ENCODE data around the gene HBG1.

DNA sequence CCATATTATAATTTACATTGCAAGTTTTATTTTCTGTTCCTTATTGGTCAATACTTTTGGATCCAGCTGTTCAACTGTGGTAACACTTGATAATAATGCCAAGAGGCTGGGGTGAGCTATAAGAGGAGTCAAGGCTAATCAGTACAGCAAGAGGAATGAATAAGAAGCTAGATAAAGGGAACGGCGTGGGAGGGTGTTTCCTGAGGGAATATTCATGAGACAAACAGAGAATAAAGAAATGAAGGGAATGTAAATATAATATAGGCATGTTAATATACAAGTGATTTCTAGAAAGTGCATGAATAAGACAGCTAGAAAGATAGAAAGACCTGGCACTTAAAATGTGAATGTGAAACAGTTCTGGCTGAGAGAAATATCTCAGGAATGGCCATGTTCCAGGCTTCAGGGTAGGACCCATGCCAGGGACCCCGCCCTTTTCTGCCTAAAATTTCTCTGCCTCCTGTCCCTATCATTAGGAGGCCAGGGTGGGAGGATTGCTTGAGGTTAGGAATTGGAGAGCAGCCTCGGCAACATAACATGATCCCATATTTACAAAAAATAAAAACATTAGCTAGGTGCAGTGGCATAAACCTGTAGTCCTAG is 48.2 kb upstream of the HBG1 start:
- no peak for TF ChIP-seq SP1 (IDR thresholded peaks at IDR 0.05)
- no peak for TF ChIP-seq SUZ12 (IDR thresholded peaks at IDR 0.05)
- no peak for TF ChIP-seq FOXA1 (IDR thresholded peaks at IDR 0.05)
- TF ChIP-seq LEF1 (IDR thresholded peaks at IDR 0.05; ENCODE audit: borderline replicate concordance) = no peak
- TF ChIP-seq BHLHE40 (IDR thresholded peaks at IDR 0.05; ENCODE audit: borderline replicate concordance) = no peak
- TF ChIP-seq ELF4 (IDR thresholded peaks at IDR 0.05) = no peak
- TF ChIP-seq L3MBTL2 (conservative IDR thresholded peaks at IDR 0.05) = no peak
- TF ChIP-seq ZNF384 (IDR thresholded peaks at IDR 0.05) = no peak
- TF ChIP-seq FOXM1 (IDR thresholded peaks at IDR 0.05; ENCODE audit: borderline replicate concordance) = no peak
- TF ChIP-seq NFRKB (IDR thresholded peaks at IDR 0.05) = no peak
- no peak for TF ChIP-seq ARNT (IDR thresholded peaks at IDR 0.05)
